Stomach (tissue), 9 donors: ENCODE results near the gene HSCB. TPM values are rescaled to one million over a fixed set of nuclear protein-coding genes. Genes with fewer than 3 reads are reported as not detected.
A peak's percentile ranks its signal among the peaks of the same experiment; 100 is the strongest.
"Not testable (repeated sequence)": the region's sequence is repeated elsewhere in the genome, so short reads cannot be mapped to it uniquely, and the experiment has no call there.

ENCODE experiments used
- DNase-seq, 2 donors: peaks; one replicate each; pipeline versions ENCODE4 v3.0.0 to v3.0.0-alpha.2; 2013 to 2019
- H3K27ac ChIP-seq, 5 donors: fragments of 200-600 bp in 4 of 5; sonication (generic) in 4 of 5; one replicate each; pipeline ENCODE4 v1.5.1; 2013 to 2019; ENCODE audit warnings: mild to moderate bottlenecking in 1 of 5, moderate library complexity in 1 of 5
- H3K27me3 ChIP-seq, 3 donors: fragments of 200-600 bp; sonication (generic); one replicate each; pipeline ENCODE4 v1.5.1; 2017 to 2019; ENCODE audit warnings: mixed run types in 1 of 3
- H3K36me3 ChIP-seq, 4 donors: fragments of 200-600 bp; sonication (generic); 1 replicate in 3 of 4; 2 replicates in 1 of 4; pipeline ENCODE4 v1.5.1; 2016 to 2019
- H3K4me1 ChIP-seq, 4 donors: fragments of 200-600 bp; sonication (generic); one replicate each; pipeline ENCODE4 v1.5.1; 2016 to 2019
- H3K4me3 ChIP-seq, 4 donors: fragments of 200-600 bp; sonication (generic) in 3 of 4; one replicate each; pipeline ENCODE4 v1.5.1; 2016 to 2019; ENCODE audit warnings: mild to moderate bottlenecking in 1 of 4
- H3K9me3 ChIP-seq, 4 donors: fragments of 200-600 bp; sonication (generic); one replicate each; pipeline ENCODE4 v1.5.1; 2016 to 2019
- EP300 ChIP-seq: sonication (generic); formaldehyde crosslinking; IDR thresholded peaks from one replicate; pipeline ENCODE4 v1.6.1; 2017; ENCODE audit warnings: antibody characterized with exemption
- POLR2A ChIP-seq, 4 donors: fragments of 450-650 bp; IDR thresholded peaks; one replicate each; pipeline ENCODE4 v1.6.1; 2016; ENCODE audit warnings: antibody characterized with exemption in 4 of 4, control low read depth in 2 of 4, mild to moderate bottlenecking in 1 of 4, moderate library complexity in 1 of 4
- POLR2AphosphoS5 ChIP-seq, 3 donors: sonication (generic); formaldehyde crosslinking; IDR thresholded peaks; one replicate each; pipeline ENCODE4 v1.6.1; 2016; ENCODE audit warnings: antibody characterized with exemption in 3 of 3
- WGBS, 5 donors: extraction: QIAGEN DNeasy Blood & Tissue Kit in 3 of 5; methylation state at CpG; one replicate each; pipeline versions ENCODE4 v1.1.5 to v1.1.7; 2013 to 2018; 5-methylcytosine and 5-hydroxymethylcytosine counted together
- intact Hi-C: fragments of 100-400 bp; cut with DNase I; formaldehyde crosslinking; loops from one replicate; pipeline ENCODE4 v1.15.1; 2023; ENCODE audit warnings: low total_unique reads
- polyA plus RNA-seq, 3 donors: library from polyadenylated mRNA; stranded (reverse); fragments of 200-250 nt; gene quantifications; one replicate each; pipeline ENCODE4 v1.2.3, GENCODE V29; 2013
- total RNA-seq, 5 donors: library from RNA; depleted of rRNA; stranded (reverse); fragments of >200 nt; gene quantifications; one replicate each; pipeline versions ENCODE4 v1.1.0 to v1.2.3, GENCODE V29; 2014 to 2016
- TF ChIP-seq, protein P1 (sequence below), 7 experiments: fragments of 450-650 bp in 4 of 7; fragments of 200-600 bp in 3 of 7; sonication (generic) in 3 of 7; IDR thresholded peaks; one replicate each; pipeline ENCODE4 v1.5.1; 2016 to 2019; ENCODE audit warnings: antibody characterized with exemption in 7 of 7, control low read depth in 2 of 7, mild to moderate bottlenecking in 1 of 7
- donor health status: healthy with polysubstance abuse.
- donor health status: Bipolar disorder and iron deficiency.
- donor health status: healthy.

HSCB gene
- total and polyA plus RNA-seq, 8 donors: 4.0 to 39.7 (median 26.0) TPM; not detected in 1

DNA sequence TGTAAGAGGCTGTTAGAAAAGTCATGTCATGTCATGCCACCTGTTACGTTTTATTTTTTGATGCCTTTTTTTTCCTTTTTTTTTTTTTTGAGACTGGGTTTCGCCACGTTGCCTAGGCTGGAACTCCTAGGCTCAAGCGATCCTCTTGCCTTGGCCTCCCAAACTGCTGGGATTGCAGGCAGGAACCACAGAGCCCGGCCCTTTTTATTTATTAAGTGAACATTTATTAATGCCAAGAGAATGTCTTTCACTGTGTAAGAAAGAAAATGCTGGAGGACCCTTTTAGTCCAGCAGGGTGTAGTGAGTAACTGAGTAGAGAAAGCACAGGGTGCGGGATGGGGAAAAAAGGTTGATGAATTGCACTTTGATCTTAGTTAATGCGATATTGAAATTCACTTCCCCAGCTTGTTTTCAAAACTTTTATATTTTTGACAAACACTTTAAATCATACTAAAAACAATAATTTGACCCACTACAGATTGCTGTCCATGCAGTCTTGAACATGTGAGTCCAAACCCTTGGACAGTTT, 60.8 kb downstream of the HSCB start:
- intact Hi-C loops: no loop called here
- 31 to 56% (median 52%) methylated on average over 7 of the region's 7 CpGs for WGBS, 5 donors

DNA sequence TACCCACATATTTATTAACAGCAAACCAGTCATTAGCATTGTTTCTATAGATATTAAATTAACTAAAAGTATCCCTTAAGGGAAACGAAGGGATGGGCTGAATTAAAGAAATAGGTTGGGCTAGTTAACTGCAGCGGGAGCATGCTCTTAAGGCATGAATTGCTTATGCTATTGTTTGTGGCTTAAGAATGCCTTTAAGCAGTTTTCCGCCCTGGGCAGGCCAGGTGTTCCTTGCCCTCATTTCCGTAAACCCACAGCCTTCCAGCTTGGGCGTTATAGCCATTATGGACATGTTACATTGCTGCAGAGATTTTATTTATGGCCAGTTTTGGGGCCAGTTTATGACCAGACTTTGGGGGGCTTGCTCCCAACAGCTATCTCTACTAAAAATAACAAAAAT, 63.6 kb downstream of the HSCB start:
- 83 to 96% (median 91%) methylated on average over 5 of the region's 5 CpGs for WGBS, 5 donors
- H3K36me3 ChIP-seq, H3K9me3 ChIP-seq, H3K27ac ChIP-seq, H3K4me3 ChIP-seq, DNase-seq, H3K27me3 ChIP-seq, intact Hi-C loops: not testable (repeated sequence)
- H3K4me1 ChIP-seq: peaks cover 27 to 55% (median 30%) of the 10 kb centered on the region in 4 donors

More for the DNA sequence above, 60.8 kb downstream of the HSCB start:
- peaks cover 9 to 10% (median 9%) of the 10 kb centered on the region in 4 donors for H3K36me3 ChIP-seq
- peak overlapping the region; percentile 97 to 100 (median 100) for H3K27ac ChIP-seq
- DNase-seq: peak in 1 of 2 donors; percentile 59
- peaks cover 16 to 45% (median 35%) of the 10 kb centered on the region in 4 donors for H3K4me1 ChIP-seq
- H3K27me3 ChIP-seq: no peaks in the 10 kb centered on the region
- no peaks in the 10 kb centered on the region for H3K9me3 ChIP-seq
- peak overlapping the region in 2 of 4 donors; percentile 77 to 79 for H3K4me3 ChIP-seq
- no peak for TF ChIP-seq POLR2A (IDR thresholded peaks at IDR 0.05)
- no peak for TF ChIP-seq EP300
- TF ChIP-seq, protein P1, sequence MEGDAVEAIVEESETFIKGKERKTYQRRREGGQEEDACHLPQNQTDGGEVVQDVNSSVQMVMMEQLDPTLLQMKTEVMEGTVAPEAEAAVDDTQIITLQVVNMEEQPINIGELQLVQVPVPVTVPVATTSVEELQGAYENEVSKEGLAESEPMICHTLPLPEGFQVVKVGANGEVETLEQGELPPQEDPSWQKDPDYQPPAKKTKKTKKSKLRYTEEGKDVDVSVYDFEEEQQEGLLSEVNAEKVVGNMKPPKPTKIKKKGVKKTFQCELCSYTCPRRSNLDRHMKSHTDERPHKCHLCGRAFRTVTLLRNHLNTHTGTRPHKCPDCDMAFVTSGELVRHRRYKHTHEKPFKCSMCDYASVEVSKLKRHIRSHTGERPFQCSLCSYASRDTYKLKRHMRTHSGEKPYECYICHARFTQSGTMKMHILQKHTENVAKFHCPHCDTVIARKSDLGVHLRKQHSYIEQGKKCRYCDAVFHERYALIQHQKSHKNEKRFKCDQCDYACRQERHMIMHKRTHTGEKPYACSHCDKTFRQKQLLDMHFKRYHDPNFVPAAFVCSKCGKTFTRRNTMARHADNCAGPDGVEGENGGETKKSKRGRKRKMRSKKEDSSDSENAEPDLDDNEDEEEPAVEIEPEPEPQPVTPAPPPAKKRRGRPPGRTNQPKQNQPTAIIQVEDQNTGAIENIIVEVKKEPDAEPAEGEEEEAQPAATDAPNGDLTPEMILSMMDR (IDR thresholded peaks at IDR 0.05): peak in 1 of 7 experiments; percentile 29
- no peak for TF ChIP-seq POLR2AphosphoS5 (IDR thresholded peaks at IDR 0.05)

Other genes starting within 250 kb of the HSCB start
- gene TTC28, start 62.2 kb upstream of the HSCB start, total RNA-seq: 10 to 100 TPM; 19.3 to 53.4 (median 41.4) TPM
- gene TTC28, start 62.2 kb upstream of the HSCB start, polyA plus RNA-seq: 1 to 10 TPM; 1.7 to 4.4 (median 2.9) TPM
- 10 to 100 TPM in 1 of 5 donors, 1 to 10 TPM in 3, not detected in 1; 1.0 to 21.5 (median 4.9) TPM for gene CHEK2, start 219 bp upstream of the HSCB start, total RNA-seq
- 10 to 100 TPM in 2 of 3 donors, 1 to 10 TPM in 1; 8.5 to 16.9 (median 11.3) TPM for gene CHEK2, start 219 bp upstream of the HSCB start, polyA plus RNA-seq
- gene CCDC117, start 30.7 kb downstream of the HSCB start, total RNA-seq: 10 to 100 TPM; 11.7 to 28.6 (median 16.2) TPM
- 10 to 100 TPM in 2 of 3 donors, 1 to 10 TPM in 1; 7.1 to 15.1 (median 10.1) TPM for gene CCDC117, start 30.7 kb downstream of the HSCB start, polyA plus RNA-seq
- gene XBP1, start 58.5 kb downstream of the HSCB start, total RNA-seq: 100 to 1,000 TPM; 134 to 612 (median 387) TPM
- 100 to 1,000 TPM; 193 to 230 (median 214) TPM for gene XBP1, start 58.5 kb downstream of the HSCB start, polyA plus RNA-seq
- 10 to 100 TPM in 1 of 5 donors, 1 to 10 TPM in 4; 1.8 to 52.7 (median 6.4) TPM for gene ZNRF3, start 141.5 kb downstream of the HSCB start, total RNA-seq
- 1 to 10 TPM; 1.4 to 2.9 (median 1.7) TPM for gene ZNRF3, start 141.5 kb downstream of the HSCB start, polyA plus RNA-seq